ENCODE results near the gene GATAD2A.

GATAD2A gene

GRCh38 chr19:19492026-19492610 lies 86.6 kb downstream of the GATAD2A start:
- Histone ChIP-seq H3K4me1 (peaks cover 51% of the 10 kb centered on the region), H3K4me3 (no peak overlapping the region), H3K9me3 (no peaks in the 10 kb centered on the region), H3K9ac (no peak overlapping the region), H3K27me3 (no peaks in the 10 kb centered on the region), H3K27ac (no peak overlapping the region; the same call in 1 of the 2 replicates), H3K4me2 (no peak overlapping the region), H4K20me1 (peaks cover 96% of the 10 kb centered on the region), H3K36me3 (peaks cover 72% of the 10 kb centered on the region)
- TF ChIP-seq Cebpa-rat (IDR thresholded peaks at IDR 0.05): no peak

GRCh38 chr19:19493841-19494546 lies 88.5 kb downstream of the GATAD2A start:
- Histone ChIP-seq H3K4me3 (no peak overlapping the region), H3K4me1 (peaks cover 32% of the 10 kb centered on the region), H3K9me3 (no peaks in the 10 kb centered on the region), H3K4me2 (no peak overlapping the region), H3K27me3 (no peaks in the 10 kb centered on the region), H4K20me1 (peaks cover 97% of the 10 kb centered on the region), H3K27ac (peak overlapping the region; percentile 44), H3K36me3 (peaks cover 84% of the 10 kb centered on the region), H3K9ac (no peak overlapping the region)
- TF ChIP-seq Cebpa-rat (IDR thresholded peaks at IDR 0.05): no peak

GRCh38 chr19:19495614-19496603 lies 90.4 kb downstream of the GATAD2A start:
- Histone ChIP-seq H3K36me3 (peaks cover 99% of the 10 kb centered on the region), H3K4me3 (no peak overlapping the region), H3K9me3 (no peaks in the 10 kb centered on the region), H3K4me2 (no peak overlapping the region), H4K20me1 (peaks cover 97% of the 10 kb centered on the region), H3K9ac (0 out of 2 replicates have a peak overlapping the region, but pooled peaks have one; percentile 19), H3K27ac (no peak overlapping the region), H3K4me1 (peaks cover 15% of the 10 kb centered on the region), H3K27me3 (no peaks in the 10 kb centered on the region)
- TF ChIP-seq Cebpa-rat (IDR thresholded peaks at IDR 0.05): no peak

- no peaks in the 10 kb centered on the region for H3K9me3 ChIP-seq
- no peaks in the 10 kb centered on the region for H3K27me3 ChIP-seq
- peaks cover 97% of the 10 kb centered on the region for H4K20me1 ChIP-seq
- no peak for TF ChIP-seq Cebpa-rat (IDR thresholded peaks at IDR 0.05)
- H3K36me3 ChIP-seq: peaks cover 99% of the 10 kb centered on the region
- peaks cover 15% of the 10 kb centered on the region for H3K4me1 ChIP-seq
- H3K27ac ChIP-seq: no peak overlapping the region
- H3K4me3 ChIP-seq: no peak overlapping the region
- no peak overlapping the region; the same call in 1 of the 2 replicates for H3K9ac ChIP-seq
- no peak overlapping the region for H3K4me2 ChIP-seq
These were observed 92.9 kb downstream of the GATAD2A start for GRCh38 chr19:19498255-19498991.

GRCh38 chr19:19499272-19499995 lies 94.0 kb downstream of the GATAD2A start:
- H3K36me3 ChIP-seq: peaks cover 100% of the 10 kb centered on the region

GRCh38 chr19:19500975-19501644 lies 95.6 kb downstream of the GATAD2A start:
- H3K9ac ChIP-seq: no peak overlapping the region
- no peaks in the 10 kb centered on the region for H3K27me3 ChIP-seq
- H4K20me1 ChIP-seq: peaks cover 100% of the 10 kb centered on the region
- no peak for TF ChIP-seq Cebpa-rat (IDR thresholded peaks at IDR 0.05)
- no peak overlapping the region for H3K4me3 ChIP-seq
- H3K4me1 ChIP-seq: no peaks in the 10 kb centered on the region
- no peak overlapping the region for H3K27ac ChIP-seq
- H3K36me3 ChIP-seq: peaks cover 100% of the 10 kb centered on the region
- no peak overlapping the region for H3K4me2 ChIP-seq
- no peaks in the 10 kb centered on the region for H3K9me3 ChIP-seq

More at GRCh38 chr19:19499272-19499995, 94.0 kb downstream of the GATAD2A start:
- Histone ChIP-seq H3K9me3 (no peaks in the 10 kb centered on the region), H3K9ac (no peak overlapping the region; the same call in 1 of the 2 replicates), H3K27me3 (no peaks in the 10 kb centered on the region), H3K27ac (no peak overlapping the region), H3K4me1 (peaks cover 12% of the 10 kb centered on the region), H3K4me2 (no peak overlapping the region), H3K4me3 (no peak overlapping the region), H4K20me1 (peaks cover 99% of the 10 kb centered on the region)
- TF ChIP-seq Cebpa-rat (IDR thresholded peaks at IDR 0.05): no peak

- H3K9me3 ChIP-seq: no peaks in the 10 kb centered on the region
- H3K9ac ChIP-seq: no peak overlapping the region
- H3K4me1 ChIP-seq: no peaks in the 10 kb centered on the region
- no peak overlapping the region for H3K27ac ChIP-seq
- H3K27me3 ChIP-seq: no peaks in the 10 kb centered on the region
- H3K36me3 ChIP-seq: peaks cover 100% of the 10 kb centered on the region
- peaks cover 99% of the 10 kb centered on the region for H4K20me1 ChIP-seq
- no peak overlapping the region for H3K4me3 ChIP-seq
- no peak for TF ChIP-seq Cebpa-rat (IDR thresholded peaks at IDR 0.05)
- H3K4me2 ChIP-seq: no peak overlapping the region
These were observed 96.3 kb downstream of the GATAD2A start for GRCh38 chr19:19501798-19502197.

GRCh38 chr19:19502281-19502680 lies 96.8 kb downstream of the GATAD2A start:
- Histone ChIP-seq H3K36me3 (peaks cover 98% of the 10 kb centered on the region), H4K20me1 (peaks cover 95% of the 10 kb centered on the region), H3K4me3 (no peak overlapping the region), H3K27ac (no peak overlapping the region), H3K27me3 (no peaks in the 10 kb centered on the region), H3K4me1 (no peaks in the 10 kb centered on the region), H3K9me3 (no peaks in the 10 kb centered on the region), H3K4me2 (no peak overlapping the region), H3K9ac (no peak overlapping the region)
- TF ChIP-seq Cebpa-rat (IDR thresholded peaks at IDR 0.05): no peak
